ENCODE measurements around the gene PHRF1.

GRCh38 chr11:639332-639955 is 63.2 kb downstream of the PHRF1 start:
- TF ChIP-seq CTCF (IDR thresholded peaks at IDR 0.05; ENCODE audit: insufficient read depth, low read depth, low read length) = no peak
- TF ChIP-seq EZH2 (IDR thresholded peaks at IDR 0.05; ENCODE audit: insufficient read depth, low read length) = peak; percentile 83
